GM12864 (cell line): Measurements from ENCODE around the gene ZNF562.
A peak's percentile ranks its signal among the peaks of the same experiment; 100 is the strongest.
"Not testable (repeated sequence)": the region's sequence is repeated elsewhere in the genome, so short reads cannot be mapped to it uniquely, and the experiment has no call there.

ENCODE experiments used
- DNase-seq: peaks from one replicate; pipeline ENCODE4 v3.0.0-alpha.2; 2011; ENCODE audit warnings: low read depth
- H3K4me3 ChIP-seq: 2 replicates; pipeline ENCODE4 v1.5.1; 2011; ENCODE audit warnings: mild to moderate bottlenecking, low read depth, low read length, control low read depth
- TF ChIP-seq, protein P1 (sequence below): IDR thresholded peaks from 2 replicates; pipeline ENCODE4 v1.5.1; 2011; ENCODE audit warnings: low read depth, mild to moderate bottlenecking, moderate library complexity, low read length, control low read depth, inconsistent platforms; ENCODE audit errors: missing control alignments

Gene ZNF562

DNA sequence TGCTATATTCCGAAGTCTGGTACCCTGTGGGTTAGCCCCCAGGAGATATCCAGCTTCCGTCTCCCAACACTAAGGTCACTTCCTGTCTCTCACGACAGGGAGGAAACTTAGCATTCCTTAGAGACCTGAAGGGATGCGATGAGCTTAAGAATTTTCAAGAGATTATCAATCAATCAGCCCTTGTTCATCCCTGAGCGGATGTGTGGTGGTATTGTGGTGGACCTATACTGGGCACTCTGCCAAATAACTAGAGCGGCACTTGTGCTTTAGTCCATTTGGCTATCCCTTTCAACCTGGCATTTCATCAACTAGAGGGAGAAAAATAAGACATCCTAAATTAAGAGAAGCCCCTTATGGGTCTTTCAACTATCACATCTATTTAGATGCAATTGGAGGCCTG, 30.9 kb upstream of the ZNF562 start:
- no peak overlapping the region for H3K4me3 ChIP-seq
- no peak for DNase-seq
- TF ChIP-seq, protein P1, sequence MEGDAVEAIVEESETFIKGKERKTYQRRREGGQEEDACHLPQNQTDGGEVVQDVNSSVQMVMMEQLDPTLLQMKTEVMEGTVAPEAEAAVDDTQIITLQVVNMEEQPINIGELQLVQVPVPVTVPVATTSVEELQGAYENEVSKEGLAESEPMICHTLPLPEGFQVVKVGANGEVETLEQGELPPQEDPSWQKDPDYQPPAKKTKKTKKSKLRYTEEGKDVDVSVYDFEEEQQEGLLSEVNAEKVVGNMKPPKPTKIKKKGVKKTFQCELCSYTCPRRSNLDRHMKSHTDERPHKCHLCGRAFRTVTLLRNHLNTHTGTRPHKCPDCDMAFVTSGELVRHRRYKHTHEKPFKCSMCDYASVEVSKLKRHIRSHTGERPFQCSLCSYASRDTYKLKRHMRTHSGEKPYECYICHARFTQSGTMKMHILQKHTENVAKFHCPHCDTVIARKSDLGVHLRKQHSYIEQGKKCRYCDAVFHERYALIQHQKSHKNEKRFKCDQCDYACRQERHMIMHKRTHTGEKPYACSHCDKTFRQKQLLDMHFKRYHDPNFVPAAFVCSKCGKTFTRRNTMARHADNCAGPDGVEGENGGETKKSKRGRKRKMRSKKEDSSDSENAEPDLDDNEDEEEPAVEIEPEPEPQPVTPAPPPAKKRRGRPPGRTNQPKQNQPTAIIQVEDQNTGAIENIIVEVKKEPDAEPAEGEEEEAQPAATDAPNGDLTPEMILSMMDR: no peak

DNA sequence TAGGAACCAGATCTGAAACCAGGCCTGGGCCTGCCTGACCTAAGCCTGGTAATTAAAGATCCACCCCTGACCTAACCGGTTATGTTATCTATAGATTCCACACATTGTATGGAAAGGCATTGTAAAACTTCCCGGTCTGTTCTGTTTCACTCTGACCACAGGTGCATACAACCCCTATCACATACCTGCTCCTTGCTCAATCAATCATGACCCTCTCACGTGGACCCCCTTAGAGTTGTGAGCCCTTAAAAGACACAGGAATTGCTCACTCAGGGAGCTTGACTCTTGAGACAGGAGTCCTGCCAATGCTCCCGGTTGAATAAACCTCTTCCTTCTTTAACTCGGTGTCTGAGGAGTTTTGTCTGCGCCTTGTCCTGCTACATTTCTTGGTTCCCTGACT, 27.3 kb upstream of the ZNF562 start:
- DNase-seq: no peak
- H3K4me3 ChIP-seq: no peak overlapping the region

DNA sequence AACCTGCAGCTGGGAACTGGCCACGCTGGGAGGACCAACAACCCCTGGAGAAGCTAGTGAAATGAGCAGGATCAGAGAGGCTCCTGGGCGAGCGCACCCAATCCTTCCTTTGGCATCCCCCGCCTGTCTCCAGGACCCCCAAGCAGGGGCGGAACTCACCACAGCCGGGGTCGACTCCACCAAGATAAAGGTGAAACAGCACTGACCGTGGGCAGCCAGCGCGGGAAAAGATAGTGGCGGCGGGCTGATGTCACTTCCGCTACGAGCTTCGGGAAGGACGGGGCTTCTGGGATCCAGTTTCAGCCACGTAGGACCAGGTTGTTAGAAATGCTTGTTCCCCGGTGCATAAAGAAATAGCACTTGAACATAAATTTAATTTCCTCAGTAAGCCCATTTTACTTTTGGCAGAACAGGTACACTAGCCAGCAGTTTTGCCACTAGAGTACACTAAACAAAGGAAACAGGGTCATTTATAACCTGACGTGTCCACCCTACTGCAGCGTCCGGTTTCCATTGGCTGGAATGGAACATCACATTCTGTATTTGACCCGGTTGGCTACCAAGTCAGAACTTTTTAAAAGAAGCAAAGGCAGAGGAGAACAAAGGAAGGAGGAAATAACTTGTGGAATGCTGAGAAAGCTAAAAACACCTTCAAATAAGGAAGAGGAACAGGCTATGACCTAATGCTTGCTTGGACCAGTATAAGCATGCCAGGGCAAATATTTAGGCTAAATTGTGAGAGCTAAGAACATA, 25.5 kb upstream of the ZNF562 start:
- TF ChIP-seq, protein P1: no peak
- DNase-seq: no peak
- no peak overlapping the region for H3K4me3 ChIP-seq

More for the DNA sequence above, 27.3 kb upstream of the ZNF562 start:
- TF ChIP-seq, protein P1: no peak

DNA sequence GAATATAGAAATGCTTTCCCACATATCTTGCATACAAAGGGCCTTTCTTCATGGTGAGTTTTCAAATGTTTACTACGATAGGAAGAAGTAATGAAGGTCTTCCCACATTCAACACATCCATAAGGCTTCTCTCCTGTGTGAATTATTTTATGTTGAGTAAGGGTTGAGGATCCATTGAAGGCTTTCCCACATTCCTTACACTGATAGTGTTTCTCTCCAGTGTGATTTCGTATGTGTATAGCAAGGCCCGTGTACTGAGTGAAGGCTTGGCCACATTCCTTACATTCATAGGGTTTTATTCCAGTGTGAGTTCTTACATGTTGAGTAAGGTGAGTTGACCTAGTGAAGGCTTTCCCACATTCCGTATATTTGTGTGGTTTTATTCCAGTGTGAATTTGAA, 15.4 kb upstream of the ZNF562 start:
- DNase-seq, H3K4me3 ChIP-seq: not testable (repeated sequence)

DNA sequence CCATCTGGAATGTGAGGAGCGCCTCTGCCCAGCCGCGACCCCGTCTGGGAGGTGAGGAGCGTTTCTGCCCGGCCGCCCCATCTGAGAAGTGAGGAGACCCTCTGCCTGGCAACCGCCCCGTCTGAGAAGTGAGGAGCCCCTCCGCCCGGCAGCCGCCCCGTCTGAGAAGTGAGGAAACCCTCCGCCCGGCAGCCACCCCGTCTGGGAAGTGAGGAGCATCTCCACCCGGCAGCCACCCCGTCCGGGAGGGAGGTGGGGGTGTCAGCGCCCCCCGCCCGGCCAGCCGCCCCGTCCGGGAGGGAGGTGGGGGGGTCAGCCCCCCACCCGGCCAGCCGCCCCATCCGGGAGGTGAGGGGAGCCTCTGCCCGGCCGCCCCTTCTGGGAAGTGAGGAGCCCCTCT, 5.1 kb upstream of the ZNF562 start:
- not testable (repeated sequence) for DNase-seq

DNA sequence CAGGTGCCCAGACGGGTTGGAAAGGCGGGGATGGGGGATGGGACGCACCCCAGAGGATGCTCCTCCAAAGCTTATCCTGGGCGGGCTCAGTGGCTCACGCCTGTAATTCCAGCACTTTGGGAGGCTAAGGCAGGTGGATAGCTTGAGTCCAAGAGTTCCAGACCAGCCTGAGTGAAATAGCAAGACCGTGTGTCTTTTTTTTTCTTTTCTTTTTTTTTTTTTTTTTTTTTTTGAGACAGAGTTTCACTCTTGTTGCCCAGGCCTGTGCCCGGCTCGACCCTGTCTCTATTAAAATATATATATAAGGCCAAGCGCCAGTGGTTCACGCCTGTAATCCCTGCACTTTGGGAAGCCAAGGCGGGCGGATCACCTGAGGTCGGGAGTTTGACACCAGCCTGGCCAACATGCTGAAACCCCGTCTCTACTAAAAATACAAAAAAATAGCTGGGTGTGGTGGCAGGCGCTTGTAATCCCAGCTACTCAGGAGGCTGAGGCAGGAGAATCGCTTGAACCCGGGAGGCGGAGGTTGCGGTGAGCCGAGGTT, 530 bp upstream of the ZNF562 start:
- peak overlapping the region; percentile 75 for H3K4me3 ChIP-seq
- DNase-seq: not testable (repeated sequence)

More for the DNA sequence above, 5.1 kb upstream of the ZNF562 start:
- not testable (repeated sequence) for H3K4me3 ChIP-seq

DNA sequence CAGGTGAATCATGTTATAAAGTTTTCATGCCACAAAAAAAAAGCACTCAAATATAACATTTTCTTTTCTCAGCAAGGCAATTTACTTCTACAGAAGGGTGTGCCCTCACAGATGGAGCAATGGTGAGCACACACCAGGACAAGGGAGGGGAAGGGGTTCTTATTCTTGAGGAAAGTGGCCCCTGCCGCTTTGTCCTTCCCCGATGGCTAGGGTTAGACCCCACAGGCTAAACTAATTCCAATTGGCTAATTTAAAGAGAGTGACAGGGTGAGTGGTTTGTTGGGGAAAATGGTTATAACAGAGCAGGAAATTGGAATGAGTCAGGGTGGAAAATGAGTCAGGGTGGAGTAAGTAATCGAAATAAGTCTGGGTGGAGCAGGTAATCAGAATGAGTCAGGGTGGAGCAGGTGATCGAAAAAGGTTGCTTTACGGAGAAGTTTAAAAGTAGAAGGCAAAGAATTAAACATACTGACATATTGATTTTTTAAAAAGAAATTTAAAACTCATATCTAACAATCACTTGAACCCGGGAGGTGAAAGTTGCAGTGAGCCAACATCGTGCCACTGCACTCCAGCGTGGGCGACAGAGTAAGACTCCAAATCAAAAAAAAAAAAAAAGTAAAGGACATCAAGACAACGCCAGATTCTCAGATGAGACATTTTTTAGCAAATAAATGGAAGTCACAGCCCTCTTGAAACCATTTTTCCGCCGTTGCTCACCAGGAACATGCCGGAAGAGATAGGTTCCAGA, 813 bp downstream of the ZNF562 start:
- TF ChIP-seq, protein P1: no peak
- peak overlapping the region; percentile 75 for H3K4me3 ChIP-seq
- DNase-seq: peak; percentile 4

DNA sequence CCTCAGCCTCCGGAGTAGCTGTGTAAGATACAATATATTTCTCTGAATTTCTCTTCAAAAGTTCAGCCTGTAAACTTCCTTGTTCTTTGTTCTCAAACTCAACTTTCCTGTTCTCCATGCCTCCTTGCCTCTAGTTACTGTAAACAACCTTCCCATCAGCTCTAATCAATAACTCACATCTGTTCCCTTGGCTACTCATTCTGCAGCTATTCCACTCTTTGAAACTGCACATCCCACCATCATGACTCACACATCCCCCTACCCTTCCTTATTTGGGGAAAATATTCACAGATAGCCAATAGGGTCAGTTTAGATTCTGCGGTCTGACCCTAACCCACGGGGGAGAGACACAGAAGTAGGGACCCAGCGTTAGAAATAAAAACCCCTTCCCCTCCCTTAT, 2.0 kb downstream of the ZNF562 start:
- no peak for DNase-seq
- TF ChIP-seq, protein P1: no peak
- H3K4me3 ChIP-seq: no peak overlapping the region
